ENCODE data around the gene MTFR1L.

MTFR1L gene

GRCh38 chr1:25792115-25792514, 27.6 kb upstream of the MTFR1L start:
- no peak for DNase-seq (ENCODE audit: low read depth)

- DNase-seq (ENCODE audit: low read depth): no peak
Measured at GRCh38 chr1:25793585-25794170, 26.1 kb upstream of the MTFR1L start.

- no peak for DNase-seq (ENCODE audit: low read depth)
Measured at GRCh38 chr1:25794325-25794724, 25.4 kb upstream of the MTFR1L start.

GRCh38 chr1:25795211-25795610, 24.5 kb upstream of the MTFR1L start:
- no peak for DNase-seq (ENCODE audit: low read depth)

GRCh38 chr1:25795946-25796810, 23.6 kb upstream of the MTFR1L start:
- no peak for DNase-seq (ENCODE audit: low read depth)

GRCh38 chr1:25796811-25797458, 22.8 kb upstream of the MTFR1L start:
- peak; percentile 71 for DNase-seq (ENCODE audit: low read depth)

GRCh38 chr1:25797939-25798338, 21.8 kb upstream of the MTFR1L start:
- no peak for DNase-seq (ENCODE audit: low read depth)

- DNase-seq (ENCODE audit: low read depth): no peak
Measured at GRCh38 chr1:25798666-25799351, 20.9 kb upstream of the MTFR1L start.

GRCh38 chr1:25799352-25799934, 20.3 kb upstream of the MTFR1L start:
- DNase-seq (ENCODE audit: low read depth): no peak

GRCh38 chr1:25799935-25800702, 19.6 kb upstream of the MTFR1L start, which contains the start of gene SELENON:
Gene SELENON (plus strand): TSS chr1:25800193. CDS start chr1:25800231, 38 bp downstream.
- DNase-seq (ENCODE audit: low read depth): no peak

GRCh38 chr1:25800703-25801377, 18.9 kb upstream of the MTFR1L start:
- no peak for DNase-seq (ENCODE audit: low read depth)

GRCh38 chr1:25802915-25803314, 16.8 kb upstream of the MTFR1L start:
- no peak for DNase-seq (ENCODE audit: low read depth)

- no peak for DNase-seq (ENCODE audit: low read depth)
Measured at GRCh38 chr1:25803368-25803767, 16.4 kb upstream of the MTFR1L start.

- DNase-seq (ENCODE audit: low read depth): no peak
Measured at GRCh38 chr1:25804244-25804963, 15.3 kb upstream of the MTFR1L start.

- no peak for DNase-seq (ENCODE audit: low read depth)
Measured at GRCh38 chr1:25804964-25805862, 14.5 kb upstream of the MTFR1L start.

GRCh38 chr1:25805863-25806225, 13.9 kb upstream of the MTFR1L start:
- DNase-seq (ENCODE audit: low read depth): no peak

- no peak for DNase-seq (ENCODE audit: low read depth)
Measured at GRCh38 chr1:25806418-25806817, 13.3 kb upstream of the MTFR1L start.

GRCh38 chr1:25807480-25808390, 12.0 kb upstream of the MTFR1L start:
- no peak for DNase-seq (ENCODE audit: low read depth)

Data from stimulated activated CD8-positive, alpha-beta memory T cell treated with anti-CD3 and anti-CD28 coated beads, Interleukin-12 subunit alpha, Interleukin-12 subunit beta, amount 100 ng/mL, for 1 hour (primary cell).